CD14-positive monocyte (primary cell): Measurements from ENCODE around the gene SH3YL1. TPM values are rescaled to one million over a fixed set of nuclear protein-coding genes. Genes with fewer than 3 reads are reported as not detected.

ENCODE experiments used
- DNase-seq, 3 donors: peaks; one replicate each; pipeline ENCODE4 v3.0.0-alpha.2; 2011 to 2022
- H2AFZ ChIP-seq: 2 replicates; pipeline ENCODE4 v1.6.0; 2012; ENCODE audit warnings: mild to moderate bottlenecking, low read depth, low read length, inconsistent platforms; ENCODE audit not compliant: insufficient read depth, poor library complexity, severe bottlenecking
- H3K27ac ChIP-seq, 2 donors: 1 replicate in 1 of 2; 2 replicates in 1 of 2; pipeline ENCODE4 v1.5.1; 2012 to 2013; ENCODE audit warnings: low read length in 2 of 2, control low read depth in 1 of 2, inconsistent platforms in 1 of 2, low read depth in 1 of 2, mild to moderate bottlenecking in 1 of 2
- H3K27me3 ChIP-seq, 2 donors: one replicate each; pipeline versions ENCODE4 v1.6.0 to v1.6.1; 2011 to 2013; ENCODE audit warnings: low read length in 2 of 2; ENCODE audit not compliant: control insufficient read depth in 2 of 2, insufficient read depth in 2 of 2
- H3K36me3 ChIP-seq, 2 donors: replicated peaks in 1 of 2; 1 replicate in 1 of 2; 2 replicates in 1 of 2; pipeline versions ENCODE4 v1.5.1 to v1.6.1; 2012 to 2013; ENCODE audit warnings: low read length in 2 of 2, control low read depth in 1 of 2, inconsistent platforms in 1 of 2, mild to moderate bottlenecking in 1 of 2; ENCODE audit not compliant: insufficient read depth in 2 of 2, control insufficient read depth in 1 of 2
- H3K4me1 ChIP-seq, 2 donors: 1 replicate in 1 of 2; 2 replicates in 1 of 2; pipeline versions ENCODE4 v1.5.1 to v1.6.1; 2012 to 2013; ENCODE audit warnings: low read length in 2 of 2, control low read depth in 1 of 2, inconsistent platforms in 1 of 2, mild to moderate bottlenecking in 1 of 2, moderate library complexity in 1 of 2; ENCODE audit not compliant: insufficient read depth in 2 of 2, control insufficient read depth in 1 of 2
- H3K4me2 ChIP-seq: replicated peaks from 2 replicates; pipeline ENCODE3; 2012; ENCODE audit warnings: low read length, moderate library complexity, mild to moderate bottlenecking; ENCODE audit not compliant: poor library complexity, severe bottlenecking; ENCODE audit errors: extremely low read depth
- H3K4me3 ChIP-seq, 3 experiments: fragments of 200-600 bp in 1 of 3; sonication (generic) in 1 of 3; replicated peaks in 1 of 3; 1 replicate in 2 of 3; 2 replicates in 1 of 3; pipeline ENCODE4 v1.5.1; 2011 to 2013; ENCODE audit warnings: low read length in 3 of 3, mild to moderate bottlenecking in 3 of 3, control low read depth in 2 of 3, low read depth in 2 of 3, inconsistent platforms in 1 of 3, moderate library complexity in 1 of 3
- H3K79me2 ChIP-seq: 2 replicates; pipeline ENCODE4 v1.6.0; 2012; ENCODE audit warnings: mild to moderate bottlenecking, control low read depth, inconsistent platforms, low read length, moderate library complexity; ENCODE audit not compliant: insufficient read depth
- H3K9ac ChIP-seq: 2 replicates; pipeline ENCODE4 v1.6.0; 2017; ENCODE audit warnings: low read length, mild to moderate bottlenecking; ENCODE audit not compliant: insufficient read depth, poor library complexity, severe bottlenecking
- H3K9me3 ChIP-seq, 2 donors: replicated peaks in 1 of 2; 1 replicate in 1 of 2; 2 replicates in 1 of 2; pipeline versions ENCODE4 v1.5.1 to v1.6.1; 2012 to 2013; ENCODE audit warnings: low read length in 2 of 2, control low read depth in 1 of 2; ENCODE audit not compliant: control insufficient read depth in 1 of 2, insufficient read depth in 1 of 2
- H4K20me1 ChIP-seq: 2 replicates; pipeline ENCODE4 v1.6.0; 2012; ENCODE audit warnings: mild to moderate bottlenecking, low read length, control low read depth, moderate library complexity; ENCODE audit not compliant: insufficient read depth
- H3K27ac Mint-ChIP-seq, 7 donors: one replicate each; pipeline ENCODE4 v1.8.0; 2020; ENCODE audit warnings: mild to moderate bottlenecking in 7 of 7, mixed read lengths in 7 of 7, moderate library complexity in 6 of 7, inconsistent platforms in 2 of 7
- H3K27me3 Mint-ChIP-seq, 3 donors: one replicate each; pipeline ENCODE4 v1.8.0; 2021 to 2022; ENCODE audit warnings: low read depth in 3 of 3, mild to moderate bottlenecking in 3 of 3, mixed read lengths in 3 of 3, moderate library complexity in 3 of 3, inconsistent platforms in 1 of 3
- H3K36me3 Mint-ChIP-seq, 2 donors: one replicate each; pipeline ENCODE4 v1.8.0; 2020; ENCODE audit warnings: mixed read lengths in 2 of 2, inconsistent platforms in 1 of 2, mild to moderate bottlenecking in 1 of 2
- H3K4me1 Mint-ChIP-seq: one replicate; pipeline ENCODE4 v1.8.0; 2020; ENCODE audit warnings: mild to moderate bottlenecking, mixed read lengths
- H3K4me3 Mint-ChIP-seq, 2 donors: one replicate each; pipeline ENCODE4 v1.8.0; 2020; ENCODE audit warnings: mild to moderate bottlenecking in 2 of 2, mixed read lengths in 2 of 2, moderate library complexity in 1 of 2
- H3K9me3 Mint-ChIP-seq, 7 donors: one replicate each; pipeline ENCODE4 v1.8.0; 2020 to 2022; ENCODE audit warnings: mixed read lengths in 7 of 7, mild to moderate bottlenecking in 6 of 7, moderate library complexity in 6 of 7, inconsistent platforms in 2 of 7
- WGBS: methylation state at CpG from one replicate; pipeline ENCODE4 v1.1.5; 2013; ENCODE audit warnings: missing lambda C conversion rate; ENCODE audit not compliant: insufficient coverage; 5-methylcytosine and 5-hydroxymethylcytosine counted together
- intact Hi-C, 2 donors: fragments of 100-400 bp; cut with micrococcal nuclease; formaldehyde crosslinking; loops; one replicate each; pipeline versions ENCODE4 v1.15.0 to v1.15.1; 2023
- polyA plus RNA-seq, 3 donors: library from polyadenylated mRNA; depleted of rRNA in 1 of 3; unstranded in 2 of 3; stranded (reverse) in 1 of 3; fragments of 300-500 nt in 2 of 3; fragments of >200 nt in 1 of 3; fragmentation: Illumina TruSeq in 2 of 3; gene quantifications; 1 replicate in 2 of 3; 2 replicates in 1 of 3; pipeline ENCODE4 v1.2.3, GENCODE V29; 2012 to 2021
- TF ChIP-seq, protein P1 (sequence below): fragments of 200-600 bp; IDR thresholded peaks from one replicate; pipeline ENCODE4 v1.8.0; 2022; ENCODE audit warnings: antibody characterized with exemption, mild to moderate bottlenecking

The SH3YL1 gene
- polyA plus RNA-seq, 3 donors = 2.4 to 11.7 (median 4.0) TPM

DNA sequence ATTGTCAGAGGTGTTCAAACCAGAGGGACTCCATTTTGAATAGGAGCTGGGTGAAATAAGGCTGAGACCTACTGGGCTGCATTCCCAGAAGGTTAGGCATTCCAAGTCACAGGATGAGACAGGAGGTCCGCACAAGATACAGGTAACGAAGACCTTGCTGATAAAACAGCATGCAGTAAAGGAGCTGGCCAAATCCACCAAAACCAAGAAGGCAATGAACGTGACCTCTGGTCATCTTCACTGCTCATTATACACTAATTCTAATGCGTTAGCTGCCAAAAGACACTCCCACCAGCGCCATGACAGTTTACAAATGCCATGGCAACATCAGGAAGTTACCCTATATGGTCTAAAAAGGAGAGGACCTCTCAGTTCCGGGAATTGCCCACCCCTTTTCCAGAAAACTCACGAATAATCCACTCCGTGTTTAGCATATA, 10.6 kb downstream of the SH3YL1 start:
- no peaks in the 10 kb centered on the region for H4K20me1 ChIP-seq

DNA sequence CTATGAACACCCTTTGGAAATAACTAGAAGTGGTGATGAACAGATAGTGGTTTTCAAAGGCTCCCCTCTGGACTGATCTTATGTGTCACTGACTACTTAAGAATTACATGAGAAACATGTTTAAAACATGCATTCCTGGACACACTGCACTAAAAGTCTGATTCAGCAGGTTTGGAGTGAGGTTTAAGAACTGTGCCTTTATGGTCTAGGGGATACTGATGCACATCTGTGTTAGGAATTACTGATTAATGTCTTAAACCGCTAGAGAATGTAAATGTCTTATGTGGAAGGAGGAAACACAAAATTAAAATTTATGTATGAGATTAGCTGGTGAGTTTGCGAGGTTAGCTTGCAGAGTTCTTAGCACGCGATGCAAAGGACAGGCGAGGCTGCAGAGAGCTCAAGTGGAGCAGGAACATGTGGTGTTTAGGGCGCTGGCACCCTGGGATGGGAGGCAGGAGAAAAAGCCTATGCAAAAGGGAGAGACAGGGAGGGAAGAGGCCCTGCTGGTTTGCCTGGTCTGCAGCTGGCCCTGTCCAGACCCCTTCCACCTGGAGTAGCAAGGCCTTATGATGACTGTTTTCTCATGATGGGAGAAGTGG, 11.7 kb downstream of the SH3YL1 start:
- intact Hi-C loops = no loop called here
- H2AFZ ChIP-seq = no peak overlapping the region
- H3K79me2 ChIP-seq = no peaks in the 10 kb centered on the region
- H3K27me3 ChIP-seq = no peaks in the 10 kb centered on the region
- no peak for DNase-seq
- Mint-ChIP-seq H3K4me1 (no peaks in the 10 kb centered on the region), H3K36me3 (peaks cover 5 to 8% of the 10 kb centered on the region in 2 donors), H3K27me3 (peaks cover 0 to 2% (median 0%) of the 10 kb centered on the region in 3 donors), H3K9me3 (peaks cover 0 to 8% (median 3%) of the 10 kb centered on the region in 7 donors), H3K27ac (no peak overlapping the region), H3K4me3 (no peak overlapping the region)
- H3K27ac ChIP-seq = no peak overlapping the region
- WGBS = 92% methylated on average over 6 of the region's 6 CpGs
- H3K36me3 ChIP-seq = no peaks in the 10 kb centered on the region
- H3K9ac ChIP-seq = no peak overlapping the region
- no peak overlapping the region for H3K4me2 ChIP-seq
- no peaks in the 10 kb centered on the region for H3K4me1 ChIP-seq
- no peak overlapping the region for H3K4me3 ChIP-seq
- H4K20me1 ChIP-seq = no peaks in the 10 kb centered on the region
- H3K9me3 ChIP-seq = peaks cover 0 to 6% of the 10 kb centered on the region in 2 donors
- TF ChIP-seq, protein P1, sequence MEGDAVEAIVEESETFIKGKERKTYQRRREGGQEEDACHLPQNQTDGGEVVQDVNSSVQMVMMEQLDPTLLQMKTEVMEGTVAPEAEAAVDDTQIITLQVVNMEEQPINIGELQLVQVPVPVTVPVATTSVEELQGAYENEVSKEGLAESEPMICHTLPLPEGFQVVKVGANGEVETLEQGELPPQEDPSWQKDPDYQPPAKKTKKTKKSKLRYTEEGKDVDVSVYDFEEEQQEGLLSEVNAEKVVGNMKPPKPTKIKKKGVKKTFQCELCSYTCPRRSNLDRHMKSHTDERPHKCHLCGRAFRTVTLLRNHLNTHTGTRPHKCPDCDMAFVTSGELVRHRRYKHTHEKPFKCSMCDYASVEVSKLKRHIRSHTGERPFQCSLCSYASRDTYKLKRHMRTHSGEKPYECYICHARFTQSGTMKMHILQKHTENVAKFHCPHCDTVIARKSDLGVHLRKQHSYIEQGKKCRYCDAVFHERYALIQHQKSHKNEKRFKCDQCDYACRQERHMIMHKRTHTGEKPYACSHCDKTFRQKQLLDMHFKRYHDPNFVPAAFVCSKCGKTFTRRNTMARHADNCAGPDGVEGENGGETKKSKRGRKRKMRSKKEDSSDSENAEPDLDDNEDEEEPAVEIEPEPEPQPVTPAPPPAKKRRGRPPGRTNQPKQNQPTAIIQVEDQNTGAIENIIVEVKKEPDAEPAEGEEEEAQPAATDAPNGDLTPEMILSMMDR = no peak

More for the DNA sequence above, 10.6 kb downstream of the SH3YL1 start:
- H3K4me1 ChIP-seq = no peaks in the 10 kb centered on the region
- H3K27ac ChIP-seq = no peak overlapping the region
- H3K36me3 ChIP-seq = no peaks in the 10 kb centered on the region
- TF ChIP-seq, protein P1 = no peak
- no peaks in the 10 kb centered on the region for H3K4me1 Mint-ChIP-seq
- no peak overlapping the region for H3K4me2 ChIP-seq
- 97% methylated on average over 4 of the region's 8 CpGs for WGBS
- intact Hi-C loops = no loop called here
- H3K27me3 Mint-ChIP-seq = peaks cover 0 to 2% (median 2%) of the 10 kb centered on the region in 3 donors
- H2AFZ ChIP-seq = no peak overlapping the region
- H3K4me3 ChIP-seq = no peak overlapping the region
- no peaks in the 10 kb centered on the region for H3K79me2 ChIP-seq
- peaks cover 2 to 18% (median 11%) of the 10 kb centered on the region in 7 donors for H3K9me3 Mint-ChIP-seq
- H3K27ac Mint-ChIP-seq = no peak overlapping the region
- no peak overlapping the region for H3K4me3 Mint-ChIP-seq
- no peak for DNase-seq
- H3K9ac ChIP-seq = no peak overlapping the region
- H3K9me3 ChIP-seq = peaks cover 8 to 11% of the 10 kb centered on the region in 2 donors
- peaks cover 5 to 6% of the 10 kb centered on the region in 2 donors for H3K36me3 Mint-ChIP-seq
- H3K27me3 ChIP-seq = no peaks in the 10 kb centered on the region
